Smooth muscle cell of the brain vasculature (primary cell): ENCODE measurements around the gene LRRC17.

Source experiments
- DNase-seq: peaks from one replicate; pipeline ENCODE4 v3.0.0-alpha.2; 2012; ENCODE audit warnings: low read depth, low spot score

LRRC17 gene

GRCh38 chr7:102985176-102985783 lies 72.5 kb downstream of the LRRC17 start:
- no peak for DNase-seq

DNA sequence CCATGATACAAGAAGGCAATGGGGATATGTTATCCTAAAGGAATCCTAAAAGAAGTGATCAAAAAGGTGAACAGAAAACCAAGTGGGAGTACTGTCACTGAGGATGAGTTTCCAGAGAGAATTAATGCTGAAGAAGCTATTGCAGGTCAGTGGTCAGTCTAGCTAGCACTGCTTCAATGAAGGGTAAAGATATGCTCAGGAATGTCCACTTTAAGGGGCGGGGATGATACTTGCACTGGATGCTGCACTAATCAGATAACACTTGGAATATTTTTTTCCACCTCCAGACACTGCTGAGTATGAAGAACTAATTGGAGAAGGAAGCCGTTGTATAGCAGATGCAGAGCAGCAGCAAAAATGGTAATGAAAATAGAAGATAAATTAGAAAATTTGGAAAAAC lies 75.3 kb downstream of the LRRC17 start:
- no peak for DNase-seq

- DNase-seq, result no peak
These were observed 76.1 kb downstream of the LRRC17 start for GRCh38 chr7:102988631-102989560.

- no peak for DNase-seq
These were observed 77.8 kb downstream of the LRRC17 start for GRCh38 chr7:102990642-102991041.

GRCh38 chr7:102991077-102991539 lies 78.3 kb downstream of the LRRC17 start:
- no peak for DNase-seq

DNA sequence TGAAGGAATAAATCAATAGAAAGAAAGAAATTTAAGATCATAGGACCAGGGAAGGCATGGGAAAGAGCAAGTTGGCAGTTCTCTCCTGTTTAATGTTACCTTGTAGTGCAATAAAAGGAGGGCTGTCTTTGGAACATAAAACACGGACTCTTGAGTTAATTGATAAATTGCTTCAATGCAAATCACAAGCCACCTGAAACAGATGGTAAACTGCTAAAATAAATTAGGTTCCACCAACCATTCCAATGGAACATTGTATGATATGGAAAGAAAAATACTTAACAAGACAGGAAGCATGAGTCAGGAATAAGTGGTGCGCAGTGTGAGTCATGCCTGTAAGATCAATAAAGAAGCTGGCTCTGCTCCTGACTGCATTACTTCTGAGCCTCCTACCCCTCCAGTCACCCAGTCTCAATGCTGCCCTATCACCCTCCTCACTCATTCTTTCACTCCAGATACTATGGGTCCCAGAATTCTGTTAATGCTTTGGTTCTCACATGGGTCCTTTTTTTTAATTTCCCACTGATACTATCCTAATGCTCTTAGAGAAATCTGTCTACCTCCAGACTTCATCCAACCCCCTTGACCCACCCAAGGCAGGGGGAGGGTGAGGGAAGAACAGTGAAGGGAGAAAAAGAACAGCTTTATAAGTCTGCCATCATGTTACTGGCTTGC lies 78.9 kb downstream of the LRRC17 start:
- DNase-seq, result peak; percentile 82

DNA sequence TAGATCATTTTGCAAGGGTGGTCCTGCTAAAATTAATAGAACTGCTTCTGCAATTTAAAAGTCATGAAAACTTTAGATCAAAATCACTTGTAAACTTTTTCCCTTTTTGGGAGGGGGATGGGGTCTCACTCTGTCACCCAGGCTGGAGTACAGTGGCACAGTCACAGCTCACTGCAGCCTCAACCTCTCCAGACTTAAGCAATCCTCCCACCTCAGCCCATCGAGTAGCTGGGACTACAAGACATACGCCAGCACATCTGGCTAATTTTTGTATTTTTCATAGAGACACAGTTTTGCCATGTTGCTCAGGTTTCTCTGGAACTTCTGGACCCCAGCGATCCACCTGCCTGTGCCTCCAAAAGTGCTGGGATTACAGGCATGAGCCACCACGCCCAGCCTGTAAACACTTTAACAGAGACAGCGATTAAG lies 79.7 kb downstream of the LRRC17 start:
- no peak for DNase-seq

DNA sequence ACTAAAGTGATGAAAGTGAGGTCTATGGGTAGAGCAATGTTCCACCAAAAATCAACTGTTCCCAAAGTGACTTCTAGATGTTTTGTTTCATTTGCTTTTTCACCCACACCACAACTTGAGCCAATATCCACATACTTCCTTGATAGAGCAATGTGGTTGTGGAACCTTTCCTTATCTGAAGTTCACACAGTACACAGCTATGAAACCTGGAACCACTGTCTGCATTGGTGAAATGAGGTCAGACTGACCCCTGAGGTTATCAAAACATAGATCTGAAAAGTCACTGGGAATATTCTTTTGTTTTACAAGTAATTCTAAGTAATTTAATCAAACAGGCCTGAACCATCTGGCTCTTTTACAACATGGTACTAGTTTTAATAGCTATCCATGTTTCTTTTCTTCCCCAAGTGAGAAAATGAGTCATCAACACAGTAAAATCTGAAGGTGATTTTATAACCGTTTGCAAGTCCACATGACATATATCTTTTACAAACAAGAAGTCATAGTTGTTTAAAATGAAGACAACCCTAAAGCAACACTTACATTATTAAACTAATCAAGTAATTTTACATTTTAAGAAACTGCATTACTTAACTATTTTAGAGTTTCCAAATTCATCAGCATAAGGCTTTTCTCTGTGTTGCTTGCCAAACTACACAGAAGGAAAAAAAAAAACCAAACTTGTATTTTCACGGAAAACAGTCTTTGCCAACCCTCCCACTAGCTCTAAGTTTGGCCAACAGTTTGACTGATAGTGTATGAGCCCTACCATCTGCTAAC lies 80.3 kb downstream of the LRRC17 start:
- peak; percentile 20 for DNase-seq

DNA sequence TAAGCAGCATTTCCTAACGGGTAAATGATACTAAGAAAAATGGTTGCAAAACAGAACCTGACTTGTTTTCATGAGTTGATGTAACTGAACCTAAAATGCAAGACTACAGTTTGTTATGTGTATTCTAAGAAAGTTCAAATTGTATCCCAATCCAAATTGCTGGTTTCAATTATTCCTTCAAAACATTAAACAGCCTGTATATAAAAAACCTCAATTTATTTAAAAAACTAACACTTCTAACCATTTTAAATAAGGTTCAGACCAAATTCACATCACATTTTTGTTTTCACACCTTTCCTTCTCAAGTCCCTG lies 80.9 kb downstream of the LRRC17 start:
- no peak for DNase-seq

DNA sequence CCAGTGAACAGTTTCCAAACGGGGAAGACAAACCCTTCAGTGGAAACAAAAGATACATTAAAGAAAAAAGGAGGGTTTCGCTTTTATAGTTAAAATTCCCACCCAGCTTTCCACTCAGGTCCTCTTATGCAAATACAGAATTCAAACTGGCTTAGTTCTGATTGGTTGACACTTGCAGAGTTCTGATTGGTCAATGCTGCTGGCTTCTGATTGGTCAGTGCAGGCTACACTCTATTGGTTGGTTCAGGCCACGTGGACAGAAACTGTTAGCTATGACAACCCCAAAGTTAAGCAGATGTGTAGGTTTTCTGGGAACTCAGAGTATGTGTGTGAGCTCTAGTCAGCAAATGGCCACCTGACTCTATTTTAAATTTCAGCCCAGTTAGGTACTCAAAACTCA lies 81.8 kb downstream of the LRRC17 start:
- DNase-seq, result no peak
